Astrocyte of the spinal cord (primary cell): ENCODE data around the gene HMGXB4.

Experiments
- DNase-seq: peaks from one replicate; pipeline ENCODE4 v3.0.0; 2011; ENCODE audit warnings: low read depth, low spot score
- H3K4me3 ChIP-seq: 2 replicates; pipeline ENCODE4 v1.5.1; 2011; ENCODE audit warnings: low read depth, mild to moderate bottlenecking, low read length, moderate library complexity
- in situ Hi-C: cut with HindIII; loops from 2 replicates; pipeline ENCODE4 v1.10.0; 2017; ENCODE audit warnings: low sequenced_read_pairs
- TF ChIP-seq, protein P1 (sequence below): IDR thresholded peaks from 2 replicates; pipeline ENCODE4 v1.5.1; 2012; ENCODE audit warnings: low read depth, mild to moderate bottlenecking, low read length, inconsistent platforms

The HMGXB4 gene

DNA sequence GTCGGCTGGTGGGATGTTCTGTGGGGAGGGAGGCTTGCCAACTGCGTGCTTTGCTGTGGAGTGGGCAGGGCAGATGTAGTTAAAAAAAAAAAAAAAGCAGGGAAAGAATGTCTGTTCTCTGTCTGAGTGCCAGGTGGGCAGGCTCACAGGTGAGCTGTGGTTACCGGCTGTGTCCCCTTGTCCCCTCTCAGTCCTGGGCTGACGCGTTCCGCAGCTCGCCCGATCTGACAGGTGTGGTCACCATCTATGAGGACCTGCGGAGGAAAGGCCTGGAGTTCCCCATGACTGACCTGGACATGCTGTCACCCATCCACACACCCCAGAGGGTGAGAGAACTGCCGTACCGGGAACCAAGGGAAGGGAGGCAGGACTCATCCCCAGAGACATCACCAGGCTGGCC, 66.0 kb downstream of the HMGXB4 start:
- TF ChIP-seq, protein P1, sequence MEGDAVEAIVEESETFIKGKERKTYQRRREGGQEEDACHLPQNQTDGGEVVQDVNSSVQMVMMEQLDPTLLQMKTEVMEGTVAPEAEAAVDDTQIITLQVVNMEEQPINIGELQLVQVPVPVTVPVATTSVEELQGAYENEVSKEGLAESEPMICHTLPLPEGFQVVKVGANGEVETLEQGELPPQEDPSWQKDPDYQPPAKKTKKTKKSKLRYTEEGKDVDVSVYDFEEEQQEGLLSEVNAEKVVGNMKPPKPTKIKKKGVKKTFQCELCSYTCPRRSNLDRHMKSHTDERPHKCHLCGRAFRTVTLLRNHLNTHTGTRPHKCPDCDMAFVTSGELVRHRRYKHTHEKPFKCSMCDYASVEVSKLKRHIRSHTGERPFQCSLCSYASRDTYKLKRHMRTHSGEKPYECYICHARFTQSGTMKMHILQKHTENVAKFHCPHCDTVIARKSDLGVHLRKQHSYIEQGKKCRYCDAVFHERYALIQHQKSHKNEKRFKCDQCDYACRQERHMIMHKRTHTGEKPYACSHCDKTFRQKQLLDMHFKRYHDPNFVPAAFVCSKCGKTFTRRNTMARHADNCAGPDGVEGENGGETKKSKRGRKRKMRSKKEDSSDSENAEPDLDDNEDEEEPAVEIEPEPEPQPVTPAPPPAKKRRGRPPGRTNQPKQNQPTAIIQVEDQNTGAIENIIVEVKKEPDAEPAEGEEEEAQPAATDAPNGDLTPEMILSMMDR: no peak
- in situ Hi-C loops: no loop called here
- H3K4me3 ChIP-seq: no peak overlapping the region
- DNase-seq: no peak

DNA sequence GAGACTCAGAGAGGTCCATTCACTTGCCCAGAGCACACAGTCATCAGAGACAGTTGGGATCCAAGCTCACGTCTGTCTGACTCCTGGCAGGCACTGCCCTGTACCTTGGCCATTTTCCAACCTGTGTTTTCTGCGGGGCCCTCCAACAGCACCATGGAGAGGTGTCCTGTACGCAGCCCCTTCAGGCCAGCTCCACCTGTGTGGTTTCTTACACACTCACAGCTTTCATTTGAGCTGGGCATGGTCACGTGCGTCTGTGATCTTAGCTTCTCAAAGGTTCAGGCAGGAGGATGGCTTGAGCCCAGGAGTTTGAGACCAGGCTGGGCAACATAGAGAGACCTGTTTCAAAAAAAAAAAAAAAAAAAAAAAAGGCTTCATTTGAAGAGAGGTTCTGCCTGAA, 66.8 kb downstream of the HMGXB4 start:
- in situ Hi-C loops: no loop called here
- TF ChIP-seq, protein P1: no peak
- DNase-seq: no peak
- no peak overlapping the region for H3K4me3 ChIP-seq

DNA sequence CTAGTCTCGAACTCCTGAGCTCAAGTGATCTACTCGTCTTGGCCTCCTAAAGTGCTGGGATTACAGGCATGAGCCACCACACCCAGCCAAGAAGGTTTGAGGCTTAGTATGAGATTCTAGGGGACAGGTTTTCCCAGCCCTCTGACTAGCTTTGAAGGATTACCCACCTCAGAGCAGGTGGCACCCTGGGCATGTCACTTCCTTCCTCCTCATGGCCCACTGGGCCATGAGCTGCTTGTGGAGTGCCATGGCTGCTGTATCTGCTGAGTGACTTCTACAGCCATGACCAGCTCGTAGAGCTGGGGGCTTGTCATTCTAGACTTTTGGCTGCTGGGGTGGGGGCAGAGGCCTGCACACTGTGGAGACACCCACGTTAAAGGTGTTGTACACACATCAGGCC, 67.5 kb downstream of the HMGXB4 start:
- H3K4me3 ChIP-seq: no peak overlapping the region
- TF ChIP-seq, protein P1: no peak
- no peak for DNase-seq
- in situ Hi-C loops: no loop called here

DNA sequence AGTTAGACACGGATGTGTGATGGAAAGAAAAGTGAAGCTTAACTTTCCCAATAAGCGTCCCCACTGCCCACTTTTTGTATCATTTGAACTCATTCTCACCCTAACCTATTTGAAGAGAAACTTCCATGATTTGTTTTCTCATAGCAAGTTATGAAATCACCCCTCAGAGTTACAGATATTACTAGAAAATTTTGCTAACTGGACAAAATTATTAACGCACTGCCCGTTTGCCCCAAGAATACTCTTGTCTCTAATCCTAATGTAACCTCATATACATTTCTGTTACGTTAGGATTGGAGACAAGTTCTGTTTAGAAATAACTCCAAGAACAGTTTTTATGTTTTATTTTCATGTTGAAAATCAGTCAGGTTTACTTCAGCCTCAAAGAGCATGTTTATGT, 67.9 kb downstream of the HMGXB4 start:
- no peak for DNase-seq
- H3K4me3 ChIP-seq: no peak overlapping the region
- TF ChIP-seq, protein P1: no peak
- in situ Hi-C loops: no loop called here

DNA sequence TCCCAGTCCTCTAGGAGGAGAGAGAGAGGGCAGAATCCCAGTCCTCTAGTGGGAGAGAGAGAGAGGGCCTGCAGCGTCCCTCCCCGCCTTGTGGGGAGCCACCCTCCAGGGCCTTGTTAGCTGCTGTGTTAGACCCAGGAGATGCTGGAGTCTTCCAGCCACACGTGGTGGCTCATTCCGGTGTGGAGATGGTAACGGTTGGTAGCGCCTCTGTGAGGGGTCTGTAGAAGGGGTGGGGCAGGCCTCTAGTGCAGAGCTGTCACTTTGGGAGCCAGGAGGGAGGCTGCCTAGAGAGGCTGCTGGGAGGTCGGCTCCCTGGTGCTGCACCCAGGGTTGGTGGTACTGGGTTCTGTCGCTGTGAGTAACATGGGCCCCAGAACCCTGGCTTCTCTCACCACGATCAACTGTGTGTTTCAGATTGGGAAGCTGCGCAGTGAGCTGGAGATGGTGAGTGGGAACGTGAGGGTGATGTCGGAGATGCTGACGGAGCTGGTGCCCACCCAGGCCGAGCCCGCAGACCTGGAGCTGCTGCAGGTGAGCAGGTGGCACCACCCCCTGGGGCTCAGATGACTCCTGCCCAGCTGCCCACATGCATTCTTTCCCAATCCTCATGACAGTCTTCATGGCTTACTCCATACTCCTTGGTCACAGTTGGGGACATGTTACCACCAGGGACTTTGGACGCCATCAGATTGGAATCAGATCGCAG, 69.7 kb downstream of the HMGXB4 start:
- in situ Hi-C loops: no loop called here

DNA sequence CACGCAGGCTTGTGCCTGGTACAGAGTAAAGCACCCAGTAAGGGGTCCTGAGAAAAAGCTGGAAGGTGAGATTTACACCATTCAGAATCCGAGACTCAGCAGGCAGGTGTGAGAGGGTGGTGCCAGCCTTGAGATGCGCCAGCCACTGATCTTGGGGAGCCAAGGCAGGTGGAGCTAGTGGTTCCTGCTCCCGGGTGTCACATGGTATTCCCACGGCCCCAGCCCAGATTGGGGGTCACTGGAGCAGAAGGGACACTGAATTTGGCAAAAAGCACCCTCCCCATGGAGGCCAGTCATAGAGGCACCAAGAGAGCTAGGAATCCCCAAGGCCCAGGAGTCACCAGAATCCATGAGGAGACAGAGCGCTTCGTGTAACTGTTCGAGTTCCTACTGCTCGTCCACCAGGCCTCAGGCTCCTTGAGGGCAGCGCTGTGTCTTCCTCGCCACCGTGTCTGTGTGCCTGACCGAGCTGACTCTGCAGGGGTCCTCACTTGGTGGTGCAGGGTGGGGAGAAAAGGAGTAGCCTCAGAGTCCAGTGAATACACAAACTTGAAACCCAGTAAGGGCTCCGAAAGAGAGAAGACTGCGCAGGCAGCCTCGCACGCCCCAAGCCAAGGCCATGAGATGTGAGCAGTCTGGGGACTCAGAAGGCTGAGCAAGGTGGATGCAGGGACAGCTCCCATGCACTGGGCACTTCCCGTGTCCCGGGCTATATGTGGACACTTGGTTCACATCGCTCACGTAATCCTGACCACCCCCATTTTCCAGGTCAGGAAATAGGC, 70.6 kb downstream of the HMGXB4 start:
- no peak for DNase-seq
- H3K4me3 ChIP-seq: no peak overlapping the region
- in situ Hi-C loops: no loop called here
- TF ChIP-seq, protein P1: no peak

More for the DNA sequence above, 69.7 kb downstream of the HMGXB4 start:
- TF ChIP-seq, protein P1: no peak
- no peak overlapping the region for H3K4me3 ChIP-seq
- no peak for DNase-seq
